NB4 (cell line): ENCODE data around the gene MAN2A2.

ENCODE experiments used
- MYC ChIP-seq: IDR thresholded peaks from 2 replicates; pipeline ENCODE4 v1.6.1; 2011; ENCODE audit warnings: low read depth, low read length
- POLR2A ChIP-seq: IDR thresholded peaks from 2 replicates; pipeline ENCODE4 v1.6.1; 2011; ENCODE audit warnings: mild to moderate bottlenecking; ENCODE audit not compliant: insufficient read length; ENCODE audit errors: extremely low read depth
- TF ChIP-seq, protein P1 (sequence below): IDR thresholded peaks from one replicate; pipeline ENCODE4 v1.5.1; 2012; ENCODE audit warnings: low read depth, low read length

GRCh38 chr15:90883976-90884718 lies 19.0 kb upstream of the MAN2A2 start, which contains the start of gene FES:
- TF ChIP-seq POLR2A (peak; percentile 97), MYC (no peak; the same call in 1 of the 2 replicates)
- TF ChIP-seq, protein P1, sequence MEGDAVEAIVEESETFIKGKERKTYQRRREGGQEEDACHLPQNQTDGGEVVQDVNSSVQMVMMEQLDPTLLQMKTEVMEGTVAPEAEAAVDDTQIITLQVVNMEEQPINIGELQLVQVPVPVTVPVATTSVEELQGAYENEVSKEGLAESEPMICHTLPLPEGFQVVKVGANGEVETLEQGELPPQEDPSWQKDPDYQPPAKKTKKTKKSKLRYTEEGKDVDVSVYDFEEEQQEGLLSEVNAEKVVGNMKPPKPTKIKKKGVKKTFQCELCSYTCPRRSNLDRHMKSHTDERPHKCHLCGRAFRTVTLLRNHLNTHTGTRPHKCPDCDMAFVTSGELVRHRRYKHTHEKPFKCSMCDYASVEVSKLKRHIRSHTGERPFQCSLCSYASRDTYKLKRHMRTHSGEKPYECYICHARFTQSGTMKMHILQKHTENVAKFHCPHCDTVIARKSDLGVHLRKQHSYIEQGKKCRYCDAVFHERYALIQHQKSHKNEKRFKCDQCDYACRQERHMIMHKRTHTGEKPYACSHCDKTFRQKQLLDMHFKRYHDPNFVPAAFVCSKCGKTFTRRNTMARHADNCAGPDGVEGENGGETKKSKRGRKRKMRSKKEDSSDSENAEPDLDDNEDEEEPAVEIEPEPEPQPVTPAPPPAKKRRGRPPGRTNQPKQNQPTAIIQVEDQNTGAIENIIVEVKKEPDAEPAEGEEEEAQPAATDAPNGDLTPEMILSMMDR, result no peak
